ENCODE data around the gene IL3. TPM values are rescaled to one million over a fixed set of nuclear protein-coding genes. Genes with fewer than 3 reads are reported as not detected.

IL3 gene
- total and polyA plus RNA-seq, 9 of the 15 experiments (the other 6 are each of a cell fraction or from before 2014, with no cell fraction given), result not detected

- TF ChIP-seq ETV1 (tag; conservative IDR thresholded peaks at IDR 0.05; ENCODE audit: low read depth) (peak; percentile 98), HOMEZ (CRISPR knock-in tag; IDR thresholded peaks at IDR 0.05) (no peak), ZBTB40 (IDR thresholded peaks at IDR 0.05) (no peak), ZBTB40 (CRISPR knock-in tag; IDR thresholded peaks at IDR 0.05) (no peak), SPI1 (IDR thresholded peaks at IDR 0.05; ENCODE audit: borderline replicate concordance, low read depth, low read length) (peak; percentile 86), NR1H2 (CRISPR knock-in tag; IDR thresholded peaks at IDR 0.05) (no peak), ZFPM2 (CRISPR knock-in tag; IDR thresholded peaks at IDR 0.05) (no peak), HMG20B (CRISPR knock-in tag; IDR thresholded peaks at IDR 0.05) (no peak), ZNF778 (CRISPR knock-in tag; IDR thresholded peaks at IDR 0.05) (no peak), MAFF (IDR thresholded peaks at IDR 0.05; ENCODE audit: low read length) (peak; percentile 41; the same call in 1 of the 2 replicates), ZC3H8 (IDR thresholded peaks at IDR 0.05) (no peak), HLTF (IDR thresholded peaks at IDR 0.05) (no peak), MLLT1 (IDR thresholded peaks at IDR 0.05) (peak in 1 of 2 experiments; percentile 68; a peak in 1 of 4 replicates), ZNF197 (CRISPR knock-in tag; IDR thresholded peaks at IDR 0.05; ENCODE audit: low read depth) (no peak), FOXP1 (CRISPR knock-in tag; IDR thresholded peaks at IDR 0.05) (no peak)
- TF ChIP-seq, protein P1, sequence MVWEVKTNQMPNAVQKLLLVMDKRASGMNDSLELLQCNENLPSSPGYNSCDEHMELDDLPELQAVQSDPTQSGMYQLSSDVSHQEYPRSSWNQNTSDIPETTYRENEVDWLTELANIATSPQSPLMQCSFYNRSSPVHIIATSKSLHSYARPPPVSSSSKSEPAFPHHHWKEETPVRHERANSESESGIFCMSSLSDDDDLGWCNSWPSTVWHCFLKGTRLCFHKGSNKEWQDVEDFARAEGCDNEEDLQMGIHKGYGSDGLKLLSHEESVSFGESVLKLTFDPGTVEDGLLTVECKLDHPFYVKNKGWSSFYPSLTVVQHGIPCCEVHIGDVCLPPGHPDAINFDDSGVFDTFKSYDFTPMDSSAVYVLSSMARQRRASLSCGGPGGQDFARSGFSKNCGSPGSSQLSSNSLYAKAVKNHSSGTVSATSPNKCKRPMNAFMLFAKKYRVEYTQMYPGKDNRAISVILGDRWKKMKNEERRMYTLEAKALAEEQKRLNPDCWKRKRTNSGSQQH (CRISPR knock-in tag; IDR thresholded peaks at IDR 0.05), result no peak
Observed at GRCh38 chr5:132103332-132103951, 43.0 kb downstream of the IL3 start (continued).

All from K562 (cell line).